ENCODE measurements around the gene SLC12A7.
A peak's percentile ranks its signal among the peaks of the same experiment; 100 is the strongest.
"Not testable (repeated sequence)": the region's sequence is repeated elsewhere in the genome, so short reads cannot be mapped to it uniquely, and the experiment has no call there.

The SLC12A7 gene

GRCh38 chr5:1101961-1102713 lies 9.7 kb downstream of the SLC12A7 start:
- DNase-seq = no peak
- peaks cover 0 to 24% (median 0%) of the 10 kb centered on the region in 4 experiments for H3K36me3 ChIP-seq (ENCODE audit: control insufficient read depth in 4 of 4, insufficient read depth in 4 of 4, low read length in 3 of 4)
- no peaks in the 10 kb centered on the region for H3K9me3 ChIP-seq (ENCODE audit: control extremely low read depth in 1 of 5, control insufficient read depth in 4 of 5, insufficient read depth in 2 of 5, low read depth in 1 of 5, low read length in 4 of 5)
- no peaks in the 10 kb centered on the region for H3K27me3 ChIP-seq (replicated peaks in 2 of 5; ENCODE audit: control insufficient read depth in 4 of 5, insufficient read depth in 5 of 5, low read length in 4 of 5)
- 36% methylated on average over 23 of the region's 23 CpGs for WGBS (ENCODE audit: insufficient coverage)
- CTCF ChIA-PET = interaction anchor here (1.1 kb wide), 1 partner anchor 38 kb away, joined by 5 read pairs; no protein-coding TSS in a partner anchor
- peak overlapping the region in 5 of 7 experiments; percentile 20 to 57 (median 46) for H3K4me3 ChIP-seq (ENCODE audit: control insufficient read depth in 1 of 7, extremely low read depth in 1 of 7, insufficient read depth in 4 of 7, low read depth in 2 of 7, low read length in 6 of 7)
- peak overlapping the region in 1 of 2 experiments; percentile 94 for H3K27ac ChIP-seq (ENCODE audit: insufficient read depth in 1 of 2, low read depth in 1 of 2, low read length in 2 of 2, poor library complexity in 1 of 2, severe bottlenecking in 2 of 2)
- POLR2A ChIA-PET = no interaction called here
- peaks cover 0 to 90% (median 77%) of the 10 kb centered on the region in 4 experiments for H3K4me1 ChIP-seq (ENCODE audit: control extremely low read depth in 1 of 4, control insufficient read depth in 4 of 4, insufficient read depth in 4 of 4, low read length in 3 of 4)

GRCh38 chr5:1100664-1101574 lies 10.9 kb downstream of the SLC12A7 start:
- peaks cover 0 to 22% (median 4%) of the 10 kb centered on the region in 4 experiments for H3K36me3 ChIP-seq (ENCODE audit: control insufficient read depth in 4 of 4, insufficient read depth in 4 of 4, low read length in 3 of 4)
- ChIA-PET POLR2A (no interaction called here), CTCF (interaction anchor here (0.7 to 1.6 kb wide), 4 partner anchors 18 to 67 kb away, joined by 3 to 5 read pairs (median 4); no protein-coding TSS in a partner anchor)
- no peaks in the 10 kb centered on the region for H3K9me3 ChIP-seq (ENCODE audit: control extremely low read depth in 1 of 5, control insufficient read depth in 4 of 5, insufficient read depth in 2 of 5, low read depth in 1 of 5, low read length in 4 of 5)
- no peak for DNase-seq
- no peak overlapping the region for H3K4me3 ChIP-seq (ENCODE audit: control insufficient read depth in 1 of 7, extremely low read depth in 1 of 7, insufficient read depth in 4 of 7, low read depth in 2 of 7, low read length in 6 of 7)
- no peak overlapping the region for H3K27ac ChIP-seq (ENCODE audit: insufficient read depth in 1 of 2, low read depth in 1 of 2, low read length in 2 of 2, poor library complexity in 1 of 2, severe bottlenecking in 2 of 2)
- 93% methylated on average over 33 of the region's 33 CpGs for WGBS (ENCODE audit: insufficient coverage)
- no peaks in the 10 kb centered on the region for H3K27me3 ChIP-seq (replicated peaks in 2 of 5; ENCODE audit: control insufficient read depth in 4 of 5, insufficient read depth in 5 of 5, low read length in 4 of 5)
- H3K4me1 ChIP-seq (ENCODE audit: control extremely low read depth in 1 of 4, control insufficient read depth in 4 of 4, insufficient read depth in 4 of 4, low read length in 3 of 4) = peaks cover 0 to 79% (median 65%) of the 10 kb centered on the region in 4 experiments

GRCh38 chr5:1099926-1100663 lies 11.8 kb downstream of the SLC12A7 start:
- H3K9me3 ChIP-seq (ENCODE audit: control extremely low read depth in 1 of 5, control insufficient read depth in 4 of 5, insufficient read depth in 2 of 5, low read depth in 1 of 5, low read length in 4 of 5) = no peaks in the 10 kb centered on the region
- DNase-seq = no peak
- H3K4me3 ChIP-seq (ENCODE audit: control insufficient read depth in 1 of 7, extremely low read depth in 1 of 7, insufficient read depth in 4 of 7, low read depth in 2 of 7, low read length in 6 of 7) = no peak overlapping the region
- H3K36me3 ChIP-seq (ENCODE audit: control insufficient read depth in 4 of 4, insufficient read depth in 4 of 4, low read length in 3 of 4) = peaks cover 0 to 30% (median 9%) of the 10 kb centered on the region in 4 experiments
- no peaks in the 10 kb centered on the region for H3K27me3 ChIP-seq (replicated peaks in 2 of 5; ENCODE audit: control insufficient read depth in 4 of 5, insufficient read depth in 5 of 5, low read length in 4 of 5)
- CTCF ChIA-PET = interaction anchor here (1.0 to 1.6 kb wide), 2 partner anchors 17 to 68 kb away, joined by 4 read pairs; no protein-coding TSS in a partner anchor
- POLR2A ChIA-PET = no interaction called here
- H3K27ac ChIP-seq (ENCODE audit: insufficient read depth in 1 of 2, low read depth in 1 of 2, low read length in 2 of 2, poor library complexity in 1 of 2, severe bottlenecking in 2 of 2) = no peak overlapping the region
- peaks cover 0 to 71% (median 57%) of the 10 kb centered on the region in 4 experiments for H3K4me1 ChIP-seq (ENCODE audit: control extremely low read depth in 1 of 4, control insufficient read depth in 4 of 4, insufficient read depth in 4 of 4, low read length in 3 of 4)
- 95% methylated on average over 47 of the region's 48 CpGs for WGBS (ENCODE audit: insufficient coverage)

- Histone ChIP-seq H3K27ac (ENCODE audit: insufficient read depth in 1 of 2, low read depth in 1 of 2, low read length in 2 of 2, poor library complexity in 1 of 2, severe bottlenecking in 2 of 2) (peak overlapping the region in 1 of 2 experiments; percentile 34), H3K27me3 (replicated peaks in 2 of 5; ENCODE audit: control insufficient read depth in 4 of 5, insufficient read depth in 5 of 5, low read length in 4 of 5) (no peaks in the 10 kb centered on the region), H3K4me1 (ENCODE audit: control extremely low read depth in 1 of 4, control insufficient read depth in 4 of 4, insufficient read depth in 4 of 4, low read length in 3 of 4) (peaks cover 0 to 61% (median 47%) of the 10 kb centered on the region in 4 experiments), H3K9me3 (ENCODE audit: control extremely low read depth in 1 of 5, control insufficient read depth in 4 of 5, insufficient read depth in 2 of 5, low read depth in 1 of 5, low read length in 4 of 5) (no peaks in the 10 kb centered on the region), H3K36me3 (ENCODE audit: control insufficient read depth in 4 of 4, insufficient read depth in 4 of 4, low read length in 3 of 4) (peaks cover 0 to 40% (median 14%) of the 10 kb centered on the region in 4 experiments), H3K4me3 (ENCODE audit: control insufficient read depth in 1 of 7, extremely low read depth in 1 of 7, insufficient read depth in 4 of 7, low read depth in 2 of 7, low read length in 6 of 7) (no peak overlapping the region)
- CTCF ChIA-PET = no interaction called here
- DNase-seq = no peak
- POLR2A ChIA-PET = no interaction called here
- 91% methylated on average over 27 of the region's 28 CpGs for WGBS (ENCODE audit: insufficient coverage)
These were observed 12.8 kb downstream of the SLC12A7 start for GRCh38 chr5:1098986-1099597.

- WGBS (ENCODE audit: insufficient coverage) = 100% methylated on average over 3 of the region's 7 CpGs
- peaks cover 0 to 48% (median 19%) of the 10 kb centered on the region in 4 experiments for H3K36me3 ChIP-seq (ENCODE audit: control insufficient read depth in 4 of 4, insufficient read depth in 4 of 4, low read length in 3 of 4)
- peaks cover 0 to 50% (median 36%) of the 10 kb centered on the region in 4 experiments for H3K4me1 ChIP-seq (ENCODE audit: control extremely low read depth in 1 of 4, control insufficient read depth in 4 of 4, insufficient read depth in 4 of 4, low read length in 3 of 4)
- H3K27ac ChIP-seq (ENCODE audit: insufficient read depth in 1 of 2, low read depth in 1 of 2, low read length in 2 of 2, poor library complexity in 1 of 2, severe bottlenecking in 2 of 2); CTCF ChIA-PET; DNase-seq; POLR2A ChIA-PET; H3K27me3 ChIP-seq (replicated peaks in 2 of 5; ENCODE audit: control insufficient read depth in 4 of 5, insufficient read depth in 5 of 5, low read length in 4 of 5); H3K9me3 ChIP-seq (ENCODE audit: control extremely low read depth in 1 of 5, control insufficient read depth in 4 of 5, insufficient read depth in 2 of 5, low read depth in 1 of 5, low read length in 4 of 5); H3K4me3 ChIP-seq (ENCODE audit: control insufficient read depth in 1 of 7, extremely low read depth in 1 of 7, insufficient read depth in 4 of 7, low read depth in 2 of 7, low read length in 6 of 7): not testable (repeated sequence)
These were observed 13.9 kb downstream of the SLC12A7 start for GRCh38 chr5:1097988-1098385.

- Histone ChIP-seq H3K27ac (ENCODE audit: insufficient read depth in 1 of 2, low read depth in 1 of 2, low read length in 2 of 2, poor library complexity in 1 of 2, severe bottlenecking in 2 of 2) (no peak overlapping the region), H3K36me3 (ENCODE audit: control insufficient read depth in 4 of 4, insufficient read depth in 4 of 4, low read length in 3 of 4) (peaks cover under 1 to 53% (median 22%) of the 10 kb centered on the region in 4 experiments), H3K4me1 (ENCODE audit: control extremely low read depth in 1 of 4, control insufficient read depth in 4 of 4, insufficient read depth in 4 of 4, low read length in 3 of 4) (peaks cover 0 to 45% (median 31%) of the 10 kb centered on the region in 4 experiments), H3K27me3 (replicated peaks in 2 of 5; ENCODE audit: control insufficient read depth in 4 of 5, insufficient read depth in 5 of 5, low read length in 4 of 5) (no peaks in the 10 kb centered on the region), H3K4me3 (ENCODE audit: control insufficient read depth in 1 of 7, extremely low read depth in 1 of 7, insufficient read depth in 4 of 7, low read depth in 2 of 7, low read length in 6 of 7) (no peak overlapping the region), H3K9me3 (ENCODE audit: control extremely low read depth in 1 of 5, control insufficient read depth in 4 of 5, insufficient read depth in 2 of 5, low read depth in 1 of 5, low read length in 4 of 5) (no peaks in the 10 kb centered on the region)
- no peak for DNase-seq
- 94% methylated on average over 21 of the region's 22 CpGs for WGBS (ENCODE audit: insufficient coverage)
- POLR2A ChIA-PET = no interaction called here
- CTCF ChIA-PET = no interaction called here
These were observed 14.4 kb downstream of the SLC12A7 start for GRCh38 chr5:1097381-1097987.
